RPMI8226 (cell line): ENCODE results near the gene UBAC2.

Source experiments
- DNase-seq: peaks from one replicate; pipeline ENCODE4 v3.0.0-alpha.2; 2015

UBAC2 gene, protein sequence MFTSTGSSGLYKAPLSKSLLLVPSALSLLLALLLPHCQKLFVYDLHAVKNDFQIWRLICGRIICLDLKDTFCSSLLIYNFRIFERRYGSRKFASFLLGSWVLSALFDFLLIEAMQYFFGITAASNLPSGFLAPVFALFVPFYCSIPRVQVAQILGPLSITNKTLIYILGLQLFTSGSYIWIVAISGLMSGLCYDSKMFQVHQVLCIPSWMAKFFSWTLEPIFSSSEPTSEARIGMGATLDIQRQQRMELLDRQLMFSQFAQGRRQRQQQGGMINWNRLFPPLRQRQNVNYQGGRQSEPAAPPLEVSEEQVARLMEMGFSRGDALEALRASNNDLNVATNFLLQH

GRCh38 chr13:99200432-99201167 is at the start of gene UBAC2:
Gene UBAC2 (plus strand): TSS chr13:99200854. CDS start chr13:99200909, 55 bp downstream.
- DNase-seq: peak; percentile 95

GRCh38 chr13:99151516-99151915 is 49.1 kb upstream of the UBAC2 start:
- no peak for DNase-seq

- DNase-seq: no peak
These were observed 47.4 kb upstream of the UBAC2 start for GRCh38 chr13:99153219-99153618.

DNA sequence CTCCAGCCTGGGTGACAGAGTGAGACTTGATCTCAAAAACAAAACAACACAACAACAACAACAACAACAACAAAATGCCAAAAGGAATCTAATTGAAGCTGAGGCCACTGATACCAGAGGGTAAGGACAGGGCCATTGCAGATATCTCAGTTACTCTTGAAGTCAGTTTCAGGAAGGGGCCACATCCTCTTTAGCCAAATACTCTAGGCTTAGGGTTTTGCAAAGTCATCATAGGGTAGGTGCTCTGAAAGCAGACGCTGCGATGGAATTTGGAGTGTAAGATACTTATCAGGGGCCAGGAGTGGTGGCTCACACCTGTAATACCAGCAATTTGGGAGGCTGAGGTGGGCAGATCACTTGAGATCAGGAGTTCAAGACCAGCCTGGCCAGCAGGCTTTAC is 46.6 kb upstream of the UBAC2 start:
- no peak for DNase-seq

DNA sequence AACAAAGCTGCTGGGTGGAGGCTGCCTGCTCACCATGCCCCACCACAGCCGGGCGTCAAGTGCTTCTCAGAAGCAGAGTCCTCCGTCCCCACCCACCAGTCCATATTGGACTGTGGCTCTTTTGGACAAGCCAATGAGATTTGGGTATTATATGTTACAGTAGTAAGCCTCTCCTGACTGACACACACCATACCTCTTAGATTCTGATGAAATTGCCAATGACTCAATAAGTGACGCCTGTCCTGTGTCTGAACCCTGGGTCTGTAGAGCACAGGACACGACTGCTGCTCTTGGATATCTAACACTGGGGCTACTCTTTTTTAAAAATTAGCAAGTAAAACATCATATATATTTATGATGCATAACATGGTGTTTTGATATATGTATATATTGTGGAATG is 44.8 kb upstream of the UBAC2 start:
- DNase-seq: no peak

GRCh38 chr13:99157046-99157445 is 43.6 kb upstream of the UBAC2 start:
- DNase-seq: no peak

GRCh38 chr13:99158846-99159245 is 41.8 kb upstream of the UBAC2 start:
- no peak for DNase-seq

GRCh38 chr13:99159331-99160061 is 41.2 kb upstream of the UBAC2 start:
- no peak for DNase-seq

DNA sequence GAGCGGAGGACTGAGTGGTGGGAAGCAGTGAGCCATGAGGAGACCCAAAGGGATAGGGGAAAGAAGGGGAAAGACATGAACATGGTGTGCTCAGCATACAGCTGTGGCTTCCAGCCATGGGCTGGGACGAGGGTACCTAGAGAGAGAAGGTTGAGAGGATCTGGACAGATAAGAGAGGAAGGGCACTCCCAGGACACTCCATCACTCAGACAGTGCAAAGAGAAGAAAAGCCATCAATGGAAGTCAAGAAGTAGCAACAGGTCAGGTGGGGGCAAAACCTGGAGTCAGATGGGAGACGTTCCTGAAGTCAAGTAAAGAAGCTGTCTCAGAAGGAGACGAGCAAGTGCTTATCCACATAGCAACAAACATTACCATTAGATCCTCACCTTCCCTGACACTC is 40.2 kb upstream of the UBAC2 start:
- no peak for DNase-seq

DNA sequence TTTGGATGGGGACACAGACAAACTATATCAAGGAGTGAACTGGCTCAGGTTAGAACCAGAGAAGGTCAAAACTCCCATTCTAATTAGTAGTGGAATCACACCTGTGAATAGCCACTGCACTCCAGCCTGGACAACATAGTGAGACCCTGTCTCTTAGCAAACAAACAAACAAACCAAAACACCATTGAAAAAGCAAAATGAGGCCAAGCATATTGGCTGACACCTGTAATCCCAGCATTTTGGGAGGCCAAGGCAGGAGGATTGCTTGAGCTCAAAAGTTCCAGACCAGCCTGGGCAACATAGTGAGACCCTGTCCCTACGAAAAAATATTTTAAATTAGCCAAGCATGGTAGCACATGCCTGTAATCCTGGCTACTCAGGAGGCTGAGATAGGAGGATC is 39.1 kb upstream of the UBAC2 start:
- DNase-seq: no peak

- DNase-seq: no peak
These were observed 37.9 kb upstream of the UBAC2 start for GRCh38 chr13:99162567-99163361.

- no peak for DNase-seq
These were observed 36.4 kb upstream of the UBAC2 start for GRCh38 chr13:99164226-99164625.

- no peak for DNase-seq
These were observed 34.7 kb upstream of the UBAC2 start for GRCh38 chr13:99165753-99166587.

GRCh38 chr13:99172951-99173350 is 27.7 kb upstream of the UBAC2 start:
- no peak for DNase-seq

GRCh38 chr13:99173606-99174005 is 27.0 kb upstream of the UBAC2 start:
- DNase-seq: no peak

- no peak for DNase-seq
These were observed 26.0 kb upstream of the UBAC2 start for GRCh38 chr13:99174533-99175100.

DNA sequence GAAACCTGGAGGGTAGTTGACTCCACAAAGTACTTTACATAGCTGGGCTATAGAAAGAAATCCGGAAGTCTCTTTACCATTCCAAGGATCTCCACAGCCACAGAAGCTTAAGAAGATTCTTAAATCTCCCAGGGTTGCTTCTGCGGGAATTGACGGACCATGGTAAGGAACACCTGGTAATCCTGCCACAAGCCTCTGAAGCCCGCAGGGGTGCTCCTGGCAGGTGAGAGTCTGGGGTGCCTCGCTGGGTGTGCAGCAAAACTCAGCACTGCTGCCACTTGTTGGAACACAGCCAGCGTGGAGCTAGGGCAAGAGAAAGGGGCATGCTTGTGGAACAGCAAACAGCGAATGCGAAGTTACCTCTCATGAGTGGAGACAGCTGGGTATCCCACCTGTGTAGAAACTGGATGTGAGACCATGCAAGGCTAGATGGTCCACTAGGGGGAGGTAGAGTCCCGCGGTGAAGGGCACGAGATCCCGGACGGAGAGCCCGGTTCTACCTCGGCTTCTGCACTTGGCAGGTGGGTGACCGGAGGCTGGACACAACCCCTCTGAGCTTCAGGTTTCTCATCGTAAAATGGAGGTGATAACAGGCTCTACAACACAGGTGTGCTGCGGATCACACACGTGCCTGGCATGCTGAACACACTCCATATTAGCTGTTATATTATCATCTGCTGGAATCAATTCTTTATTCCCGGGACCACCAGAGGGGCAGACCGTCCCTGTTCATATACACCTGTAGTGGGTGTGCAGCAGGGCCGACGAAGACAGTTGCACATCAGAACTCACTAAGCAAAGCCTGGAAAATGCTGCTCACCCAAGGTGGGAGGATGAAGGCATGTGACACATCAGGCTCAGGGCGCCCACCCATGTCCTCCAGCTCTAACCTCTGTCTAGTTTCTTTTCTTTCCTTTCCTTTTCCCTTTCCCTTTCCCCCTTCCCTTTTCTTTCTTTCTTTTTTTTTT is 24.1 kb upstream of the UBAC2 start:
- peak; percentile 70 for DNase-seq

- no peak for DNase-seq
These were observed 22.0 kb upstream of the UBAC2 start for GRCh38 chr13:99178636-99179035.

- DNase-seq: no peak
These were observed 21.2 kb upstream of the UBAC2 start for GRCh38 chr13:99179460-99179859.

DNA sequence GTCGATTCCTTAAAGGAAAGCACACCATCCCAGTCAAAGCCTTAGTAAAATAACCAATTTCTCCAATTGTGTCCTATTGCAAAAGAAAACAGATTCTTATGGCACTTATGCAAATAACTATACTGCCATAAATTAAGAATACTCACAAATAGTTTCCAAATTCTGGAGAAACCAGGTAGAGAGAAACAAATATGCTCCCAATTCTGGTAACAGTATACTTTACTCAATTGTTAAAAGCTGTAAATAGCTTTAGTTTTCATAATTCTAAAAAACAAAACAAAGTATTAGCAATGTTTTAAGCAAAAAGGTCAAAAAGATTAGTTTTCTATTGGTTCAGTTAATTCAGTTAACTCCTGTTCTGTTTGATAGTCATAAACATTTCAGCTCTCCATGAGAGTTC is 18.2 kb upstream of the UBAC2 start:
- no peak for DNase-seq
